Activated B cell treated with CpG ODN at 0.5 μM for 24 hours (primary cell): ENCODE results near the gene INS. TPM values are rescaled to one million over a fixed set of nuclear protein-coding genes. Genes with fewer than 3 reads are reported as not detected.
A peak's percentile ranks its signal among the peaks of the same experiment; 100 is the strongest.

Source experiments
- ATAC-seq: fragments of 200-7000 bp; cut with Tn5 transposase; one replicate; pipeline ENCODE4 v1.10.0; 2021; ENCODE audit warnings: low read depth, mild to moderate bottlenecking, moderate library complexity
- CTCF ChIA-PET: fragments of 350-600 bp; sonication (Branson Sonifier 250); formaldehyde crosslinking; loops from one replicate; lab custom pipeline; 2021; ENCODE audit warnings: antibody characterized with exemption; lab: Charles Lee
- POLR2A ChIA-PET: fragments of 350-600 bp; sonication (Branson Sonifier 250); formaldehyde crosslinking; loops from one replicate; lab custom pipeline; 2021; ENCODE audit warnings: antibody characterized with exemption; lab: Charles Lee
- DNase-seq: peaks from one replicate; pipeline ENCODE4 v3.0.0; 2022
- H3K27ac Mint-ChIP-seq: one replicate; pipeline ENCODE4 v1.8.0; 2020; ENCODE audit warnings: mixed read lengths
- H3K27me3 Mint-ChIP-seq: one replicate; pipeline ENCODE4 v1.8.0; 2021; ENCODE audit warnings: mixed read lengths
- H3K36me3 Mint-ChIP-seq: one replicate; pipeline ENCODE4 v1.8.0; 2021; ENCODE audit warnings: low read depth, mixed read lengths
- H3K4me1 Mint-ChIP-seq: one replicate; pipeline ENCODE4 v1.8.0; 2021; ENCODE audit warnings: mixed read lengths
- H3K4me3 Mint-ChIP-seq: one replicate; pipeline ENCODE4 v1.8.0; 2020; ENCODE audit warnings: mild to moderate bottlenecking, mixed read lengths
- H3K9me3 Mint-ChIP-seq: one replicate; pipeline ENCODE4 v1.8.0; 2020; ENCODE audit warnings: mixed read lengths
- CTCF ChIP-seq: fragments of 200-600 bp; IDR thresholded peaks from one replicate; pipeline ENCODE4 v1.8.0; 2022; ENCODE audit warnings: antibody characterized with exemption, mild to moderate bottlenecking
- intact Hi-C: fragments of 100-400 bp; cut with micrococcal nuclease; formaldehyde crosslinking; loops from one replicate; pipeline ENCODE4 v1.15.1; 2024
- total RNA-seq: library from RNA; stranded (reverse); gene quantifications from 2 replicates; pipeline ENCODE4 v1.2.3, GENCODE V29; 2022

Gene INS
- total RNA-seq, 1 donor from 2014 or later: not detected

- DNase-seq (no peak), ATAC-seq (no peak)
- peaks cover 3% of the 10 kb centered on the region for H3K27me3 Mint-ChIP-seq
- POLR2A ChIA-PET: no interaction called here
- CTCF ChIA-PET: no interaction called here
- H3K27ac Mint-ChIP-seq: no peak overlapping the region
- no peaks in the 10 kb centered on the region for H3K9me3 Mint-ChIP-seq
- H3K4me3 Mint-ChIP-seq: no peak overlapping the region
- intact Hi-C loops: no loop called here
- no peaks in the 10 kb centered on the region for H3K4me1 Mint-ChIP-seq
- TF ChIP-seq CTCF: no peak
- no peaks in the 10 kb centered on the region for H3K36me3 Mint-ChIP-seq
Measured at GRCh38 chr11:2158296-2158737, 2.7 kb downstream of the INS start.

GRCh38 chr11:2157294-2158040 lies 3.5 kb downstream of the INS start:
- ChIA-PET POLR2A (no interaction called here), CTCF (interaction anchor here (2.5 kb wide), 1 partner anchor 464 kb away, joined by 12 read pairs; no protein-coding TSS in a partner anchor)
- Mint-ChIP-seq H3K27ac (no peak overlapping the region), H3K4me1 (no peaks in the 10 kb centered on the region), H3K36me3 (no peaks in the 10 kb centered on the region), H3K9me3 (no peaks in the 10 kb centered on the region), H3K27me3 (no peaks in the 10 kb centered on the region), H3K4me3 (no peak overlapping the region)
- DNase-seq (no peak), ATAC-seq (no peak)
- intact Hi-C loops: no loop called here
- TF ChIP-seq CTCF: no peak

GRCh38 chr11:2156416-2157182 lies 4.4 kb downstream of the INS start:
- peak; percentile 46 for DNase-seq
- intact Hi-C loops: loop anchor here (1.0 kb wide), 1 partner anchor 504 kb away; no protein-coding TSS in a partner anchor
- ATAC-seq: no peak
- peaks cover 4% of the 10 kb centered on the region for H3K4me1 Mint-ChIP-seq
- peak overlapping the region; percentile 35 for H3K27ac Mint-ChIP-seq
- no peak overlapping the region for H3K4me3 Mint-ChIP-seq
- ChIA-PET POLR2A (no interaction called here), CTCF (interaction anchor here (1.3 to 2.5 kb wide), 2 partner anchors 118 to 463 kb away, joined by 6 to 12 read pairs; no protein-coding TSS in a partner anchor)
- H3K9me3 Mint-ChIP-seq: no peaks in the 10 kb centered on the region
- H3K36me3 Mint-ChIP-seq: no peaks in the 10 kb centered on the region
- TF ChIP-seq CTCF: no peak
- H3K27me3 Mint-ChIP-seq: peaks cover 2% of the 10 kb centered on the region

GRCh38 chr11:2155511-2155910 lies 5.5 kb downstream of the INS start:
- peaks cover 10% of the 10 kb centered on the region for H3K27me3 Mint-ChIP-seq
- H3K4me3 Mint-ChIP-seq: no peak overlapping the region
- no peak for TF ChIP-seq CTCF
- ChIA-PET CTCF (interaction anchor here (1.3 to 2.5 kb wide), 2 partner anchors 117 to 462 kb away, joined by 6 to 12 read pairs; no protein-coding TSS in a partner anchor), POLR2A (no interaction called here)
- ATAC-seq: no peak
- H3K4me1 Mint-ChIP-seq: peaks cover 12% of the 10 kb centered on the region
- DNase-seq: no peak
- H3K27ac Mint-ChIP-seq: no peak overlapping the region
- intact Hi-C loops: no loop called here
- no peaks in the 10 kb centered on the region for H3K9me3 Mint-ChIP-seq
- no peaks in the 10 kb centered on the region for H3K36me3 Mint-ChIP-seq

- Mint-ChIP-seq H3K27me3 (peaks cover 16% of the 10 kb centered on the region), H3K4me3 (no peak overlapping the region), H3K4me1 (peaks cover 12% of the 10 kb centered on the region), H3K9me3 (no peaks in the 10 kb centered on the region), H3K36me3 (no peaks in the 10 kb centered on the region), H3K27ac (no peak overlapping the region)
- intact Hi-C loops: no loop called here
- no peak for TF ChIP-seq CTCF
- no peak for ATAC-seq
- no peak for DNase-seq
- ChIA-PET POLR2A (no interaction called here), CTCF (interaction anchor here (1.6 to 8.6 kb wide), 4 partner anchors 118 to 502 kb away, joined by 7 to 184 read pairs (median 72); no protein-coding TSS in a partner anchor)
Measured at GRCh38 chr11:2154889-2155288, 6.1 kb downstream of the INS start.
